Tibial nerve (tissue), 4 donors: ENCODE results near the gene FBXW11. TPM values are rescaled to one million over a fixed set of nuclear protein-coding genes. Genes with fewer than 3 reads are reported as not detected.

ENCODE experiments used
- DNase-seq, 2 donors: peaks; one replicate each; pipeline ENCODE4 v3.0.0-alpha.2; 2019; ENCODE audit warnings: low spot score in 2 of 2
- H3K27ac ChIP-seq, 4 donors: fragments of 200-600 bp; sonication (generic) in 3 of 4; one replicate each; pipeline ENCODE4 v1.5.1; 2017 to 2019; ENCODE audit warnings: mild to moderate bottlenecking in 1 of 4
- H3K27me3 ChIP-seq, 2 donors: fragments of 200-600 bp; sonication (generic) in 1 of 2; one replicate each; pipeline versions ENCODE4 v1.5.1 to v1.6.0; 2017 to 2019
- H3K36me3 ChIP-seq, 3 donors: fragments of 200-600 bp; sonication (generic); one replicate each; pipeline ENCODE4 v1.5.1; 2018 to 2019
- H3K4me1 ChIP-seq, 4 donors: fragments of 200-600 bp; sonication (generic) in 3 of 4; one replicate each; pipeline ENCODE4 v1.5.1; 2017 to 2019
- H3K4me3 ChIP-seq, 4 donors: fragments of 200-600 bp; sonication (generic) in 3 of 4; one replicate each; pipeline ENCODE4 v1.5.1; 2017 to 2019; ENCODE audit warnings: mild to moderate bottlenecking in 1 of 4, moderate library complexity in 1 of 4
- H3K9me3 ChIP-seq, 4 donors: fragments of 200-600 bp; sonication (generic) in 3 of 4; one replicate each; pipeline ENCODE4 v1.5.1; 2017 to 2019
- EP300 ChIP-seq, 2 donors: sonication (generic); formaldehyde crosslinking; IDR thresholded peaks; one replicate each; pipeline ENCODE4 v1.6.1; 2017; ENCODE audit warnings: antibody characterized with exemption in 2 of 2, mild to moderate bottlenecking in 1 of 2
- POLR2A ChIP-seq, 2 donors: fragments of 450-650 bp; IDR thresholded peaks; one replicate each; pipeline ENCODE4 v1.6.1; 2017; ENCODE audit warnings: antibody characterized with exemption in 2 of 2, mild to moderate bottlenecking in 2 of 2, moderate library complexity in 2 of 2
- WGBS, 2 donors: methylation state at CpG; one replicate each; pipeline ENCODE4 v1.1.5; 2018; 5-methylcytosine and 5-hydroxymethylcytosine counted together
- total RNA-seq, 4 donors: library from RNA; depleted of rRNA; stranded (reverse); fragments of >200 nt; gene quantifications; one replicate each; pipeline ENCODE4 v1.1.0, GENCODE V29; 2016
- TF ChIP-seq, protein P1 (sequence below), 5 experiments: fragments of 200-600 bp in 3 of 5; fragments of 450-650 bp in 2 of 5; sonication (generic) in 3 of 5; IDR thresholded peaks; one replicate each; pipeline ENCODE4 v1.5.1; 2016 to 2019; ENCODE audit warnings: antibody characterized with exemption in 5 of 5, mild to moderate bottlenecking in 3 of 5, moderate library complexity in 2 of 5

Gene FBXW11
- total RNA-seq, 4 donors from 2014 or later = 49.2 to 96.4 (median 73.4) TPM

DNA sequence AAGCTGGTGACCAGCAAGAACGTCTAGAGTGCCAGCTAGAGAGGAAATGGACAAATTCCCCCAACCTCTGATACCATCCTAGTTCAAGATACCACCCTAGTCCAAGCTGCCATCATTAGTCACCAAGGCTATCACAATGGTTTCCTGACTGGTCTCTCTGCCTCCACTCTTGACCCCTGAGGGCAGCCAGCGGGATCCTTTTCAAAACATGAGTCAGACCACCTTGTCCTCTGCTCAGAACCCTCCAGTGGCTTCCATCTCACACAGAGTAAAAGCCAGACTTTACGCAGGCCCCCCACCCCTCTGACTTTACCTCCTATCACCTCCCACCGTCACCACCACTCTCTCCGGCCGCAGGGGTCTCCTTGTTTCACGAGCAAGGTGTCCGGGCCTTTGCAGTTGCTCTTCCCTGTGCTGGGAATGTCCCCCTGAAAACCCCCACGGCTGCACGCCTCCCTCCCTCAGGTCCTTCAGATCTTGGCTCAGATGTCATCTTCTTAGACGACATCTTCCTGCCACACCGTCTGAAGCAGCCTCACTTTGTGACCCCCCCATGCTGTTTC, 42.2 kb upstream of the FBXW11 start:
- Histone ChIP-seq H3K4me1 (peaks cover 0 to 19% (median 2%) of the 10 kb centered on the region in 4 donors), H3K27ac (peak overlapping the region in 2 of 4 donors; percentile 32 to 48), H3K27me3 (no peaks in the 10 kb centered on the region), H3K9me3 (no peaks in the 10 kb centered on the region), H3K4me3 (no peak overlapping the region), H3K36me3 (peaks cover 0 to 82% (median 7%) of the 10 kb centered on the region in 3 donors)
- DNase-seq = no peak
- 84 to 86% methylated on average over 12 of the region's 12 CpGs for WGBS, 2 donors
- TF ChIP-seq POLR2A (IDR thresholded peaks at IDR 0.05) = no peak
- TF ChIP-seq, protein P1, sequence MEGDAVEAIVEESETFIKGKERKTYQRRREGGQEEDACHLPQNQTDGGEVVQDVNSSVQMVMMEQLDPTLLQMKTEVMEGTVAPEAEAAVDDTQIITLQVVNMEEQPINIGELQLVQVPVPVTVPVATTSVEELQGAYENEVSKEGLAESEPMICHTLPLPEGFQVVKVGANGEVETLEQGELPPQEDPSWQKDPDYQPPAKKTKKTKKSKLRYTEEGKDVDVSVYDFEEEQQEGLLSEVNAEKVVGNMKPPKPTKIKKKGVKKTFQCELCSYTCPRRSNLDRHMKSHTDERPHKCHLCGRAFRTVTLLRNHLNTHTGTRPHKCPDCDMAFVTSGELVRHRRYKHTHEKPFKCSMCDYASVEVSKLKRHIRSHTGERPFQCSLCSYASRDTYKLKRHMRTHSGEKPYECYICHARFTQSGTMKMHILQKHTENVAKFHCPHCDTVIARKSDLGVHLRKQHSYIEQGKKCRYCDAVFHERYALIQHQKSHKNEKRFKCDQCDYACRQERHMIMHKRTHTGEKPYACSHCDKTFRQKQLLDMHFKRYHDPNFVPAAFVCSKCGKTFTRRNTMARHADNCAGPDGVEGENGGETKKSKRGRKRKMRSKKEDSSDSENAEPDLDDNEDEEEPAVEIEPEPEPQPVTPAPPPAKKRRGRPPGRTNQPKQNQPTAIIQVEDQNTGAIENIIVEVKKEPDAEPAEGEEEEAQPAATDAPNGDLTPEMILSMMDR (IDR thresholded peaks at IDR 0.05) = no peak
- TF ChIP-seq EP300 (IDR thresholded peaks at IDR 0.05) = no peak

DNA sequence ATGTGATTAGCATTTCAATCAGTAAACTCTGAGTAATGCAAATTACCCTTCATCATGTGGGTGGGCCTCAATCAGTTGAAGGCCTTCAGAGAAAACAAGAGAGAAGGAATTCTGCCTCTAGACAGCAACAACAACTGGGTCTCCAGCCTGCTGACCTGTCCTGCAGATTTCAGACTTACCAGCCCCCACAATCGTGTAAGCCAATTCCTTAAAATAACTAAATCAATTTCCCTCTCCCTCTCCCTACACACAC, 41.7 kb upstream of the FBXW11 start:
- no peak for DNase-seq
- Histone ChIP-seq H3K36me3 (peaks cover 0 to 82% (median 7%) of the 10 kb centered on the region in 3 donors), H3K4me3 (no peak overlapping the region), H3K27ac (no peak overlapping the region), H3K27me3 (no peaks in the 10 kb centered on the region), H3K9me3 (no peaks in the 10 kb centered on the region), H3K4me1 (peaks cover 0 to 19% (median 2%) of the 10 kb centered on the region in 4 donors)
- 65 to 68% methylated on average over 1 of the region's 1 CpG for WGBS, 2 donors
- TF ChIP-seq POLR2A (IDR thresholded peaks at IDR 0.05) = no peak
- no peak for TF ChIP-seq EP300 (IDR thresholded peaks at IDR 0.05)
- TF ChIP-seq, protein P1 (IDR thresholded peaks at IDR 0.05) = no peak

- Histone ChIP-seq H3K4me1 (peaks cover 0 to 13% (median 2%) of the 10 kb centered on the region in 4 donors), H3K36me3 (peaks cover 0 to 68% (median 7%) of the 10 kb centered on the region in 3 donors), H3K27me3 (no peaks in the 10 kb centered on the region), H3K27ac (no peak overlapping the region), H3K9me3 (no peaks in the 10 kb centered on the region), H3K4me3 (no peak overlapping the region)
- WGBS, 2 donors = 93% methylated on average over 4 of the region's 4 CpGs
- TF ChIP-seq, protein P1 (IDR thresholded peaks at IDR 0.05) = no peak
- TF ChIP-seq POLR2A (IDR thresholded peaks at IDR 0.05) (no peak), EP300 (IDR thresholded peaks at IDR 0.05) (no peak)
- DNase-seq = no peak
Observed at GRCh38 chr5:172046593-172046992, 40.2 kb upstream of the FBXW11 start.

GRCh38 chr5:172045315-172045632, 38.8 kb upstream of the FBXW11 start:
- no peaks in the 10 kb centered on the region for H3K9me3 ChIP-seq
- no peak overlapping the region for H3K4me3 ChIP-seq
- peaks cover 0 to 15% (median 2%) of the 10 kb centered on the region in 4 donors for H3K4me1 ChIP-seq
- H3K27ac ChIP-seq = no peak overlapping the region
- DNase-seq = no peak
- H3K36me3 ChIP-seq = peaks cover 0 to 55% (median 7%) of the 10 kb centered on the region in 3 donors
- TF ChIP-seq EP300 (IDR thresholded peaks at IDR 0.05) (no peak), POLR2A (IDR thresholded peaks at IDR 0.05) (no peak)
- TF ChIP-seq, protein P1 (IDR thresholded peaks at IDR 0.05) = no peak
- WGBS, 2 donors = 84 to 86% methylated on average over 7 of the region's 7 CpGs
- no peaks in the 10 kb centered on the region for H3K27me3 ChIP-seq

- no peak for DNase-seq
- H3K4me3 ChIP-seq = no peak overlapping the region
- no peaks in the 10 kb centered on the region for H3K27me3 ChIP-seq
- H3K4me1 ChIP-seq = peaks cover 0 to 20% (median 2%) of the 10 kb centered on the region in 4 donors
- peaks cover 0 to 50% (median 5%) of the 10 kb centered on the region in 3 donors for H3K36me3 ChIP-seq
- H3K9me3 ChIP-seq = no peaks in the 10 kb centered on the region
- TF ChIP-seq POLR2A (IDR thresholded peaks at IDR 0.05) (no peak), EP300 (IDR thresholded peaks at IDR 0.05) (no peak)
- TF ChIP-seq, protein P1 (IDR thresholded peaks at IDR 0.05) = no peak
- peak overlapping the region in 2 of 4 donors; percentile 5 to 23 for H3K27ac ChIP-seq
- 83 to 85% methylated on average over 14 of the region's 14 CpGs for WGBS, 2 donors
Observed at GRCh38 chr5:172044631-172045314, 38.3 kb upstream of the FBXW11 start.
